PC-3 (cell line): ENCODE data around the gene KLF13.

ENCODE experiments used
- EZH2 ChIP-seq: fragments of 300-600 bp; sonication (generic); IDR thresholded peaks from one replicate; pipeline ENCODE4 v1.6.1; 2017; ENCODE audit warnings: antibody characterized with exemption, mild to moderate bottlenecking, low read length; ENCODE audit not compliant: unreplicated experiment
- EZH2phosphoT487 ChIP-seq: fragments of 300-600 bp; sonication (generic); IDR thresholded peaks from 2 replicates; pipeline ENCODE4 v1.6.1; 2018; ENCODE audit warnings: mild to moderate bottlenecking, antibody characterized with exemption, low read length, borderline replicate concordance
- TF ChIP-seq, protein P1 (sequence below): fragments of 300-600 bp; sonication (generic); conservative IDR thresholded peaks from 2 replicates; pipeline ENCODE4 v1.5.1; 2017; ENCODE audit warnings: antibody characterized with exemption, low read depth, mild to moderate bottlenecking, low read length

DNA sequence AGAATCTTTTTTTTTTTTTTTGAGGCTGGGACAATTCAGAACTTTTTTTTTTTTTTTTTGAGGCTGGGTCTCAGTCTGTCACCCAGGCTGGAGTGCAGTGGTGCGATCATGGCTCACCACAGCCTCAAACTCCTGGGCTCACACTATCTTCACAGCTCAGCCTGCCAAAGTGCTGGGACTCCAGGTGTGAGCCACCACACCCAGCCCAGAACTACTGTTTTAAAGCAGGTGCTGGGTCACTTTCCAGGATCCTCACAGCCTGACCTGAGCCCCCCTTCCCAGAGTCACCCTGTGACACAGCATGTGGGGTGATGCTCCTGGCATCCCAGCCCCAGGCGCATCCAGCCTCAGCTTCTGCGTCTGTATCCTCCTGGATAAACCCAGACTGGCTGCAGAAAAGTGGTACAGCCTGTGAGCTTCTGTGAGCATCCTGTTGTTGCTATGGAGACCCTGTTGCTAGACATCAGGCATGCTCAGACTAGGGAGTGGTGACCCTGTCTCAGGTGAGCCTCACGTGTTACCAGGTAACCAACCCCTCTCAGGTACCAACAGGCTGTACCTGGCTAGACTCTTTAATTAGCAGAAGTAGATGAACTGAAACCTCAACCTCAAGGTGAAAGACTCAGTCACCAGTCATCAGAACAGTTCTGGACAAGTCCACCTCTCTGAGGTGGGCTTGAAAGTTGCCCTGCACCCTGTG, 15.0 kb downstream of the KLF13 start:
- TF ChIP-seq, protein P1, sequence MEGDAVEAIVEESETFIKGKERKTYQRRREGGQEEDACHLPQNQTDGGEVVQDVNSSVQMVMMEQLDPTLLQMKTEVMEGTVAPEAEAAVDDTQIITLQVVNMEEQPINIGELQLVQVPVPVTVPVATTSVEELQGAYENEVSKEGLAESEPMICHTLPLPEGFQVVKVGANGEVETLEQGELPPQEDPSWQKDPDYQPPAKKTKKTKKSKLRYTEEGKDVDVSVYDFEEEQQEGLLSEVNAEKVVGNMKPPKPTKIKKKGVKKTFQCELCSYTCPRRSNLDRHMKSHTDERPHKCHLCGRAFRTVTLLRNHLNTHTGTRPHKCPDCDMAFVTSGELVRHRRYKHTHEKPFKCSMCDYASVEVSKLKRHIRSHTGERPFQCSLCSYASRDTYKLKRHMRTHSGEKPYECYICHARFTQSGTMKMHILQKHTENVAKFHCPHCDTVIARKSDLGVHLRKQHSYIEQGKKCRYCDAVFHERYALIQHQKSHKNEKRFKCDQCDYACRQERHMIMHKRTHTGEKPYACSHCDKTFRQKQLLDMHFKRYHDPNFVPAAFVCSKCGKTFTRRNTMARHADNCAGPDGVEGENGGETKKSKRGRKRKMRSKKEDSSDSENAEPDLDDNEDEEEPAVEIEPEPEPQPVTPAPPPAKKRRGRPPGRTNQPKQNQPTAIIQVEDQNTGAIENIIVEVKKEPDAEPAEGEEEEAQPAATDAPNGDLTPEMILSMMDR: no peak
- no peak for TF ChIP-seq EZH2phosphoT487
- no peak for TF ChIP-seq EZH2
